A673 (cell line): ENCODE data around the gene IER5. TPM values are rescaled to one million over a fixed set of nuclear protein-coding genes. Genes with fewer than 3 reads are reported as not detected.

Source experiments
- BruUV-seq: library from RNA; stranded (reverse); fragments of 400-500 nt; replicated peaks from 2 replicates; lab custom pipeline; 2021; lab: Mats Ljungman, UMichigan
- CTCF ChIA-PET: fragments of 300-600 bp; sonication (Branson Sonifier 250); formaldehyde crosslinking; loops from one replicate; lab custom pipeline; 2022; ENCODE audit warnings: antibody characterized with exemption; lab: Charles Lee
- POLR2A ChIA-PET: fragments of 300-600 bp; sonication (Branson Sonifier 250); formaldehyde crosslinking; loops from one replicate; lab custom pipeline; 2022; ENCODE audit warnings: antibody characterized with exemption; ENCODE audit not compliant: low non-redundant PET; lab: Charles Lee
- DNase-seq: peaks from one replicate; pipeline ENCODE4 v3.0.0-alpha.2; 2015; ENCODE audit warnings: low spot score
- H3K27ac ChIP-seq: fragments of 200-600 bp; sonication (generic); 2 replicates; pipeline ENCODE4 v1.5.1; 2016; ENCODE audit warnings: mixed run types, low read depth, mild to moderate bottlenecking, mixed read lengths, antibody characterized with exemption, low read length; ENCODE audit not compliant: poor library complexity, severe bottlenecking
- H3K27me3 ChIP-seq: fragments of 200-600 bp; sonication (generic); replicated peaks from 2 replicates; pipeline ENCODE4 v1.6.1; 2017; ENCODE audit warnings: mixed run types, low read depth, mild to moderate bottlenecking, mixed read lengths, antibody characterized with exemption, low read length; ENCODE audit not compliant: insufficient read depth, poor library complexity
- H3K36me3 ChIP-seq: fragments of 200-600 bp; sonication (generic); 2 replicates; pipeline ENCODE4 v1.6.1; 2016; ENCODE audit warnings: mixed run types, mild to moderate bottlenecking, mixed read lengths, antibody characterized with exemption, low read length; ENCODE audit not compliant: insufficient read depth, poor library complexity, severe bottlenecking
- H3K4me1 ChIP-seq: fragments of 200-600 bp; sonication (generic); 2 replicates; pipeline ENCODE4 v1.6.1; 2017; ENCODE audit warnings: mixed run types, mild to moderate bottlenecking, mixed read lengths, antibody characterized with exemption, low read length; ENCODE audit not compliant: insufficient read depth, poor library complexity, severe bottlenecking
- H3K4me3 ChIP-seq: fragments of 200-600 bp; sonication (generic); 2 replicates; pipeline ENCODE4 v1.5.1; 2016; ENCODE audit warnings: low read depth, mixed run types, mild to moderate bottlenecking, mixed read lengths, low read length; ENCODE audit not compliant: poor library complexity, severe bottlenecking
- H3K9me3 ChIP-seq: fragments of 200-600 bp; sonication (generic); 2 replicates; pipeline ENCODE4 v1.6.1; 2016; ENCODE audit warnings: mixed run types, low read depth, mild to moderate bottlenecking, mixed read lengths, antibody characterized with exemption, low read length; ENCODE audit not compliant: poor library complexity, severe bottlenecking
- CTCF ChIP-seq: fragments of 300-800, 200-600 bp; sonication (generic); conservative IDR thresholded peaks from 2 replicates; pipeline ENCODE4 v1.5.1; 2017; ENCODE audit warnings: low read depth, mild to moderate bottlenecking, antibody characterized with exemption, low read length, moderate library complexity, mixed read lengths
- EZH2 ChIP-seq: fragments of 200-600 bp; sonication (generic); IDR thresholded peaks from 2 replicates; pipeline ENCODE4 v1.6.1; 2017; ENCODE audit warnings: borderline replicate concordance, low read depth, mild to moderate bottlenecking, mixed read lengths, antibody characterized with exemption, low read length; ENCODE audit not compliant: poor library complexity, severe bottlenecking
- intact Hi-C: fragments of 100-400 bp; cut with micrococcal nuclease; formaldehyde crosslinking; loops from one replicate; pipeline ENCODE4 v1.10.0; 2022; ENCODE audit not compliant: unreplicated experiment
- total RNA-seq: library from RNA; stranded (reverse); gene quantifications from 2 replicates; pipeline ENCODE4 v1.2.3, GENCODE V29; 2021

IER5 gene
- total RNA-seq, 1 experiment from 2014 or later: 28.2 TPM

GRCh38 chr1:181089676-181090544, 1.4 kb downstream of the IER5 start:
- Histone ChIP-seq H3K27ac (peak overlapping the region; percentile 76), H3K27me3 (no peaks in the 10 kb centered on the region), H3K4me1 (peaks cover 45% of the 10 kb centered on the region), H3K36me3 (peaks cover 13% of the 10 kb centered on the region), H3K4me3 (peak overlapping the region; percentile 90), H3K9me3 (no peaks in the 10 kb centered on the region)
- intact Hi-C loops: no loop called here
- TSS peak; percentile 52 for BruUV-seq
- no peak for TF ChIP-seq EZH2
- TF ChIP-seq CTCF: no peak
- POLR2A ChIA-PET: interaction anchor here (0.9 to 1.0 kb wide), 3 partner anchors 15 to 43 kb away, joined by 3 to 4 read pairs (median 3); no protein-coding TSS in a partner anchor
- peak; percentile 68 for DNase-seq
- CTCF ChIA-PET: no interaction called here

GRCh38 chr1:181090641-181091126, 2.2 kb downstream of the IER5 start:
- intact Hi-C loops: no loop called here
- Histone ChIP-seq H3K36me3 (peaks cover 13% of the 10 kb centered on the region), H3K4me3 (peak overlapping the region; percentile 90), H3K27ac (peak overlapping the region; percentile 76), H3K4me1 (peaks cover 53% of the 10 kb centered on the region), H3K27me3 (no peaks in the 10 kb centered on the region), H3K9me3 (no peaks in the 10 kb centered on the region)
- TF ChIP-seq EZH2 (no peak), CTCF (no peak)
- DNase-seq: no peak
- POLR2A ChIA-PET: interaction anchor here (0.6 to 0.9 kb wide), 2 partner anchors 15 to 165 kb away, joined by 3 read pairs; no protein-coding TSS in a partner anchor
- BruUV-seq: no TSS peak
- CTCF ChIA-PET: no interaction called here

GRCh38 chr1:181091309-181092040, 3.0 kb downstream of the IER5 start:
- TF ChIP-seq EZH2 (no peak), CTCF (no peak)
- POLR2A ChIA-PET: interaction anchor here (0.6 kb wide), 1 partner anchor 166 kb away, joined by 3 read pairs; no protein-coding TSS in a partner anchor
- intact Hi-C loops: no loop called here
- H3K4me1 ChIP-seq: peaks cover 61% of the 10 kb centered on the region
- H3K27ac ChIP-seq: no peak overlapping the region
- no peaks in the 10 kb centered on the region for H3K9me3 ChIP-seq
- peak overlapping the region; percentile 90 for H3K4me3 ChIP-seq
- BruUV-seq: no TSS peak
- H3K36me3 ChIP-seq: peaks cover 13% of the 10 kb centered on the region
- CTCF ChIA-PET: no interaction called here
- H3K27me3 ChIP-seq: no peaks in the 10 kb centered on the region
- no peak for DNase-seq
